GM12874 (cell line): ENCODE data around the gene ICAM1.

Source experiments
- CTCF ChIP-seq: IDR thresholded peaks from 2 replicates; pipeline ENCODE4 v1.5.1; 2011; ENCODE audit warnings: low read depth, mild to moderate bottlenecking, control low read depth, low read length, moderate library complexity; ENCODE audit not compliant: insufficient read depth

ICAM1 gene

GRCh38 chr19:10295305-10295846 lies 24.5 kb downstream of the ICAM1 start:
- peak; percentile 36 for TF ChIP-seq CTCF

- TF ChIP-seq CTCF, result no peak
These were observed 25.1 kb downstream of the ICAM1 start for GRCh38 chr19:10295847-10296591.

GRCh38 chr19:10299545-10300458 lies 28.9 kb downstream of the ICAM1 start:
- TF ChIP-seq CTCF, result no peak

GRCh38 chr19:10305139-10305806 lies 34.4 kb downstream of the ICAM1 start:
- no peak for TF ChIP-seq CTCF

- TF ChIP-seq CTCF, result no peak
These were observed 35.4 kb downstream of the ICAM1 start for GRCh38 chr19:10306327-10306726.

GRCh38 chr19:10309423-10309822 lies 38.5 kb downstream of the ICAM1 start, which contains the start of gene ZGLP1:
Gene ZGLP1, minus strand, starts transcription at chr19:10309815.
- TF ChIP-seq CTCF, result no peak
